Motor neuron (in vitro differentiated cells): Measurements from ENCODE around the gene ZNF292. TPM values are rescaled to one million over a fixed set of nuclear protein-coding genes. Genes with fewer than 3 reads are reported as not detected.
"Not testable (repeated sequence)": the region's sequence is repeated elsewhere in the genome, so short reads cannot be mapped to it uniquely, and the experiment has no call there.

Experiments
- ATAC-seq, 8 experiments: fragments of 200-7000 bp; cut with Tn5 transposase; replicated peaks in 6 of 8; 2 replicates each; pipeline ENCODE4 v1.8.0; 2021; ENCODE audit warnings: mild to moderate bottlenecking in 8 of 8, moderate library complexity in 8 of 8
- H3K27ac ChIP-seq, 2 donors: fragments of 250-450 bp; sonication (Bioruptor Pico); 2 replicates each; pipeline ENCODE4 v1.9.0; 2021; ENCODE audit warnings: antibody characterized with exemption in 2 of 2, mild to moderate bottlenecking in 2 of 2, moderate library complexity in 1 of 2
- H3K4me1 ChIP-seq, 2 donors: fragments of 250-450 bp; sonication (Bioruptor Pico); replicated peaks in 1 of 2; 2 replicates each; pipeline ENCODE4 v1.6.1; 2021; ENCODE audit warnings: antibody characterized with exemption in 2 of 2, mild to moderate bottlenecking in 2 of 2, moderate library complexity in 1 of 2
- H3K4me3 ChIP-seq, 5 donors: fragments of 250-450 bp; sonication (Bioruptor Pico); 2 replicates each; pipeline ENCODE4 v1.9.0; 2021; ENCODE audit warnings: antibody characterized with exemption in 5 of 5, mild to moderate bottlenecking in 5 of 5, moderate library complexity in 4 of 5
- WGBS, 10 experiments: fragments of 450-650 bp; shearing (Covaris generic); methylation state at CpG; one replicate each; pipeline ENCODE4 v1.0.0; 2022; 5-methylcytosine and 5-hydroxymethylcytosine counted together
- in situ Hi-C, 9 experiments: fragments of 400-800 bp; cut with MboI; loops; one replicate each; pipeline ENCODE4 v1.15.0; 2021; ENCODE audit warnings: low sequenced_read_pairs in 9 of 9, low pct_unique_long_range_greater_than_20kb in 2 of 9; ENCODE audit not compliant: unreplicated experiment in 9 of 9
- total RNA-seq, 8 experiments: library from RNA; unstranded; fragments of 300-600 nt; gene quantifications; 2 replicates each; pipeline versions ENCODE4 v1.2.3 to v1.2.4, GENCODE V29; 2022

The ZNF292 gene
- total RNA-seq, 8 experiments from 2014 or later, result 18.2 to 67.0 (median 50.7) TPM

DNA sequence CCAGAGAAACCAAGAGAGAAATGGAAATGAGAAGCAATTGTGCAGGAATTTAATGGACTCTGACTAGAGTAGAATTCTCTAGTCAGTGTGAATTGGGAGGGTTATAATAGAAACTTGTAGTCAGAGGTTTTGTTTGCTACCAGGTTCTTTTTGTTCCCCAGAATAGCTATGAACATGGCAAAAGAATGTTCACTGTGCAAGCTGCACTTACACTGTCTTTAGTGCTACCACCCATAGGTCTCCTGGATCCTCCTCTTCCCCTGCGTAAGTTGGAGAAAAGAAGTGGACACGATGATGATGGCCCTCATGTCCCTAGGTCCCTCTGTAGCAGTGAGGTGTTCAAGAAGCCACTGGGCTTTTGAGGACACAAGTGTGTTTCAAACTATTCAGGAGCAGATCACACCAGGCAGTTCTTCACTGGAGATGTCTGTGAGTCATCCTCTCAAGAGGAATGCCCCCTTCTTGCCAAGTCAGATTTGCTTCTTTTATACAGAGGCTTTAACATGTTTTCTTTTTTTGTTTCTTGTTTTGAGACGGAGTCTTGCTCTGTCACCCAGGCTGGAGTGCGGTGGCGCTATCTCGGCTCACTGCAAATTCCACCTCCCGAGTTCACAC is 119.4 kb downstream of the ZNF292 start:
- Histone ChIP-seq H3K27ac (no peak overlapping the region), H3K4me3 (no peak overlapping the region), H3K4me1 (no peaks in the 10 kb centered on the region)
- 64 to 100% (median 90%) methylated on average over 1 to 5 of the region's 7 CpGs; no CpG with 5 or more reads in 3 of the 10 experiments for WGBS, 10 experiments
- in situ Hi-C loops, result no loop called here
- ATAC-seq, result peak in 4 of 8 experiments; percentile 20 to 66 (median 59)

- in situ Hi-C loops, result no loop called here
- WGBS, 10 experiments, result 60% methylated on average over 1 of the region's 1 CpG; no CpG with 5 or more reads in 9 of the 10 experiments
- ATAC-seq, result peak in 1 of 8 experiments; percentile 22
- Histone ChIP-seq H3K27ac (no peak overlapping the region), H3K4me1 (no peaks in the 10 kb centered on the region), H3K4me3 (no peak overlapping the region)
Observed at GRCh38 chr6:87276624-87277023, 121.3 kb downstream of the ZNF292 start.

GRCh38 chr6:87277123-87277522 is 121.8 kb downstream of the ZNF292 start:
- in situ Hi-C loops, result no loop called here
- Histone ChIP-seq H3K4me3 (no peak overlapping the region), H3K27ac (no peak overlapping the region), H3K4me1 (no peaks in the 10 kb centered on the region)
- peak in 4 of 8 experiments; percentile 51 to 77 (median 62) for ATAC-seq

GRCh38 chr6:87279196-87279595 is 123.8 kb downstream of the ZNF292 start:
- WGBS, 10 experiments, result 14 to 100% (median 85%) methylated on average over 1 to 2 of the region's 2 CpGs; no CpG with 5 or more reads in 2 of the 10 experiments
- Histone ChIP-seq H3K4me3 (no peak overlapping the region), H3K4me1 (no peaks in the 10 kb centered on the region), H3K27ac (no peak overlapping the region)
- ATAC-seq, result no peak
- in situ Hi-C loops, result no loop called here

DNA sequence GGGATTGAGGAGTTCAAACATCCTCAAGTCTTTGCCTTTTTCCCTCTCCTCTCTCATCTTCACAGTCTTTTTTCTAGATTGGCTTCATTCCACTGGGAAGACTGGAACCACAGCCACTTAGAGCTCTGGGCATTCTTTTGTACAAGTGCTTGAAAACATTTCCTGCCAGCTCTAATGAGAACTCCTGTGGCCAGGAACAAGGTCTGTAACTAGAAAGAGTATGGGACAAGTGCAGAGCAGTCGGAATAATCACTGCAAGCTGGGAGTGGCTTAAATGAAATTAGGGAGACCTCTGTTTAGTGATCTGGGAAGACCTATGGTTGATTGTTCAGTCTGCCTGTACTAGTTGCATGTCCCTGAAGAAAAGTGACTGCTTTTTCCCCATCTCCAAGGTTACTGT is 126.1 kb downstream of the ZNF292 start:
- no peak for ATAC-seq
- Histone ChIP-seq H3K27ac (no peak overlapping the region), H3K4me3 (no peak overlapping the region), H3K4me1 (no peaks in the 10 kb centered on the region)
- 33 to 100% (median 80%) methylated on average over 1 of the region's 1 CpG; no CpG with 5 or more reads in 3 of the 10 experiments for WGBS, 10 experiments
- in situ Hi-C loops, result no loop called here

DNA sequence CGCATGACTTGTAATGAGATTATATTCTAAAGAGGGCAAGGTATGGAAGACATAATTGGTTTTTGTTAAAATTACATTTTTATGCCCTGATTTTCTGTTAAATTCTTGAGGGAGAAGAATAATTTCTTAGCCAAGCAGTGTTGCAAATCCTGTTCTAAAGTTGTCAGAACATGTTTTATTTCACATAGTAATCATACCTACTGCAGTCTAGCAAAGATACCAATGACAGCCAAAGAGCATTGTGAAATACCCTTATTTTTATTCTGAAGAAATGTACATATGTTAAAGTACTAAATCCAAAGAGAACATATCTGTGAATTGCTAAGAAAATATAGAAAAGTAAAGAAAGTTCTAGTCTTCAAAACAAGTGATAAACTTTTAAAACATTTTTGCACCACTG is 127.4 kb downstream of the ZNF292 start:
- ATAC-seq, result peak in 1 of 8 experiments; percentile 37
- no peak overlapping the region for H3K4me3 ChIP-seq
- in situ Hi-C loops, result no loop called here
- 60 to 100% (median 100%) methylated on average over 1 of the region's 1 CpG; no CpG with 5 or more reads in 1 of the 10 experiments for WGBS, 10 experiments
- H3K4me1 ChIP-seq, result no peaks in the 10 kb centered on the region
- H3K27ac ChIP-seq, result no peak overlapping the region

- in situ Hi-C loops, result no loop called here
- Histone ChIP-seq H3K27ac (no peak overlapping the region), H3K4me1 (no peaks in the 10 kb centered on the region), H3K4me3 (no peak overlapping the region)
- ATAC-seq, result no peak
- 60 to 100% (median 77%) methylated on average over 1 to 3 of the region's 3 CpGs; no CpG with 5 or more reads in 2 of the 10 experiments for WGBS, 10 experiments
Observed at GRCh38 chr6:87283461-87283860, 128.1 kb downstream of the ZNF292 start.

- in situ Hi-C loops, result no loop called here
- no peak for ATAC-seq
- Histone ChIP-seq H3K4me1 (no peaks in the 10 kb centered on the region), H3K27ac (no peak overlapping the region), H3K4me3 (no peak overlapping the region)
- WGBS, 10 experiments, result 67 to 100% (median 85%) methylated on average over 1 to 2 of the region's 2 CpGs
Observed at GRCh38 chr6:87287251-87287650, 131.9 kb downstream of the ZNF292 start.

DNA sequence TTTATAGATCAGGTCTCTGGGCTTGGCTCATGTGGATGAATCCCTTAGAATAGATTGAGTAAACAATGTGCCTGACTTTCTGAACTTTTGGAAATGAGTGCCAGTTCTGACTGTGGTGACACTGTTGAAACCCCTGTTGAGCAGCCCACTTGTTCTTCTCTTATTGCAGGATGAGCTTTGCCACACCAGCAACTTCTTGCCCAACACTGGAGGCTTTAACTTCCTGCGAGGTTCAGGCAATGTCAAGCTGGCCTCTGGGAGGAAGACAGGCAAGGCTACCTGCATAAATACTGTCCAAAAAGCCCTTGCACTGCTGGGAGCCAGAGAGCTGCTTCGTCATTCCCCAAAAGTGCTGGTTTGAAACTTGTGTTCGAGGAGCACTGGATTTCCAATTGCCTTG is 134.2 kb downstream of the ZNF292 start:
- ATAC-seq, result no peak
- H3K27ac ChIP-seq, result no peak overlapping the region
- H3K4me3 ChIP-seq, result no peak overlapping the region
- H3K4me1 ChIP-seq, result no peaks in the 10 kb centered on the region
- in situ Hi-C loops, result no loop called here
- WGBS, 10 experiments, result 0 to 100% (median 80%) methylated on average over 1 to 3 of the region's 3 CpGs; no CpG with 5 or more reads in 2 of the 10 experiments

GRCh38 chr6:87291883-87292282 is 136.5 kb downstream of the ZNF292 start:
- Histone ChIP-seq H3K4me1 (no peaks in the 10 kb centered on the region), H3K27ac (no peak overlapping the region), H3K4me3 (no peak overlapping the region)
- 5 to 100% (median 77%) methylated on average over 2 of the region's 2 CpGs for WGBS, 10 experiments
- ATAC-seq, result no peak
- in situ Hi-C loops, result no loop called here

DNA sequence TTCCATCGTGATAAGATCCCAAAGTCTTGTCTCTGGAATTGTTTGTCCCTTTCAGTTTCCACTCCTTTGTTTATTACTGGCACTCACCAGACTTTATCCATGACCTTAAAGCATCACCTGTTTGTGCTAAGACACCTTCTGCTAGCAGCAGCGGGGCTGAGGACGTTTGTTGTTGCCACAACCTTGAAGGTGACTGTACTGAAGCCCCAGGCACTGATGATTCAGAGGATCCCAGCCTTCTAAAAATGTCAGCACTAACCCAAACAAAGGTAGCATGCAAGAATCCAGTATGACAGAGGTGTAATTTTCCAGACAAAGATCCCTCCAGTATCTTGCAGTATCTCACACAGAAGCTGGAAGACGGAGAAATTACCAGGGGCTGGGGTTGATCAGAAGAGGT is 138.2 kb downstream of the ZNF292 start:
- in situ Hi-C loops, result no loop called here
- Histone ChIP-seq H3K27ac (no peak overlapping the region), H3K4me3 (no peak overlapping the region), H3K4me1 (no peaks in the 10 kb centered on the region)
- no peak for ATAC-seq
- WGBS, 10 experiments, result 20 to 96% (median 84%) methylated on average over 1 to 4 of the region's 4 CpGs

GRCh38 chr6:87297119-87297518 is 141.8 kb downstream of the ZNF292 start:
- Histone ChIP-seq H3K27ac (no peak overlapping the region), H3K4me1 (no peaks in the 10 kb centered on the region), H3K4me3 (no peak overlapping the region)
- no peak for ATAC-seq
- in situ Hi-C loops, result no loop called here
- WGBS, 10 experiments, result 14 to 71% (median 43%) methylated on average over 1 of the region's 1 CpG; no CpG with 5 or more reads in 7 of the 10 experiments

- H3K4me1 ChIP-seq, ATAC-seq, in situ Hi-C loops, H3K27ac ChIP-seq, H3K4me3 ChIP-seq: not testable (repeated sequence)
- 57 to 100% (median 58%) methylated on average over 1 to 2 of the region's 9 CpGs; no CpG with 5 or more reads in 7 of the 10 experiments for WGBS, 10 experiments
Observed at GRCh38 chr6:87301277-87301676, 145.9 kb downstream of the ZNF292 start.

DNA sequence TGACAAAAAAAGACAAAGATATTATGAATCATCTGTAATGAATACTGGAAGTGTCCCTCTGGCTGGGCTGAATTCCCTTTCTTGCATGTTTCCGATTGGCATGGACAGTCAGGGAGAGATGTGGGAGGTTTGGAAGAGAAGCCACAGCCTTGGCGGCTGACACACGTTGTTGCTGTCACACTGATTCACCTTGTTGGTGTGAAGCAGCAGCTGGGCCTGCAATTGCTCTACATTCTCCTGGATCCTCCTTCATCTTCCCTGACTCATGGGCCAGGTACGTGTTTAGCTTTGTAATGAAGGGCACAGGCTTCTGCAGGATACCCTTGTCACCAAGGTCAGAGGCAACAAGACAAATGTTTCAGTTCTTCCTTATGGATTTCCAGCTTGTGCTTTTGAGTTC is 153.6 kb downstream of the ZNF292 start:
- peak in 5 of 8 experiments; percentile 24 to 60 (median 45) for ATAC-seq
- Histone ChIP-seq H3K27ac (no peak overlapping the region), H3K4me1 (no peaks in the 10 kb centered on the region), H3K4me3 (no peak overlapping the region)
- in situ Hi-C loops, result no loop called here
- 11 to 100% (median 80%) methylated on average over 1 to 4 of the region's 4 CpGs; no CpG with 5 or more reads in 3 of the 10 experiments for WGBS, 10 experiments
